ENCODE results near the gene MPC1L. TPM values are rescaled to one million over a fixed set of nuclear protein-coding genes. Genes with fewer than 3 reads are reported as not detected.

The MPC1L gene
- not detected in 2 replicates for total RNA-seq

GRCh38 chrX:40623139-40623536 is at the start of gene MPC1L:
TSS of gene MPC1L (plus strand) at chrX:40623428. CDS start at chrX:40623566, 138 bp downstream.

GRCh38 chrX:40580537-40581335 is 42.5 kb upstream of the MPC1L start, which contains the start of gene ATP6AP2:
TSS of gene ATP6AP2 (plus strand) at chrX:40580970. CDS start at chrX:40581066, 96 bp downstream.

GRCh38 chrX:40647307-40648197 is 24.3 kb downstream of the MPC1L start, which contains the start of gene CXorf38:
TSS of gene CXorf38 (minus strand) at chrX:40647561. CDS start at chrX:40647520, 41 bp downstream.

Other genes starting within 250 kb of the MPC1L start
- gene ATP6AP2, start 42.5 kb upstream of the MPC1L start, total RNA-seq, result 128 and 211 TPM in 2 replicates
- gene CXorf38, start 24.1 kb downstream of the MPC1L start, total RNA-seq, result 9.9 and 13.8 TPM in 2 replicates
- 12.9 and 23.3 TPM in 2 replicates for gene MED14, start 112.1 kb downstream of the MPC1L start, total RNA-seq